Large intestine (tissue), 3 donors: ENCODE data around the gene NUDT15. TPM values are rescaled to one million over a fixed set of nuclear protein-coding genes. Genes with fewer than 3 reads are reported as not detected.

Source experiments
- DNase-seq, 2 donors: peaks; one replicate each; pipeline versions ENCODE4 v3.0.0 to v3.0.0-alpha.2; 2013
- H3K27ac ChIP-seq: one replicate; pipeline ENCODE4 v1.5.1; 2013; ENCODE audit warnings: low read length
- H3K27me3 ChIP-seq: 2 replicates; pipeline ENCODE4 v1.6.1; 2013; ENCODE audit warnings: low read length; ENCODE audit not compliant: control insufficient read depth, insufficient read depth
- H3K36me3 ChIP-seq: 2 replicates; pipeline ENCODE4 v1.6.1; 2013; ENCODE audit warnings: low read length; ENCODE audit not compliant: control insufficient read depth, insufficient read depth
- H3K4me1 ChIP-seq: one replicate; pipeline ENCODE4 v1.6.1; 2013; ENCODE audit warnings: low read length; ENCODE audit not compliant: control insufficient read depth, insufficient read depth
- H3K4me3 ChIP-seq: one replicate; pipeline ENCODE4 v1.5.1; 2013; ENCODE audit warnings: low read length
- H3K9me3 ChIP-seq: one replicate; pipeline ENCODE4 v1.6.1; 2013; ENCODE audit warnings: mild to moderate bottlenecking, low read depth, low read length, moderate library complexity; ENCODE audit not compliant: control insufficient read depth
- WGBS: methylation state at CpG from one replicate; pipeline ENCODE4 v1.1.5; 2013; ENCODE audit warnings: low lambda C conversion rate; ENCODE audit not compliant: insufficient coverage; 5-methylcytosine and 5-hydroxymethylcytosine counted together
- polyA plus RNA-seq: library from polyadenylated mRNA; unstranded; fragments of 120-200 nt; gene quantifications from one replicate; pipeline ENCODE4 v1.2.1, GENCODE V29; 2013

The NUDT15 gene
- polyA plus RNA-seq, 1 donor = 19.2 TPM

- 0% methylated on average over 3 of the region's 14 CpGs for WGBS
- Histone ChIP-seq H3K36me3 (no peaks in the 10 kb centered on the region), H3K27me3 (no peaks in the 10 kb centered on the region), H3K9me3 (peaks cover 5% of the 10 kb centered on the region), H3K4me1 (no peaks in the 10 kb centered on the region), H3K27ac (peak overlapping the region; percentile 47), H3K4me3 (peak overlapping the region; percentile 99)
- DNase-seq = no peak
These were observed 56.9 kb downstream of the NUDT15 start for GRCh38 chr13:48094404-48094780.

GRCh38 chr13:48094781-48095502 lies 57.4 kb downstream of the NUDT15 start, which contains the start of gene MED4:
MED4 (minus strand) TSS chr13:48095104; CDS start chr13:48095078, 26 bp downstream.
- H3K4me1 ChIP-seq = no peaks in the 10 kb centered on the region
- H3K36me3 ChIP-seq = no peaks in the 10 kb centered on the region
- peaks cover 5% of the 10 kb centered on the region for H3K9me3 ChIP-seq
- 0% methylated on average over 1 of the region's 54 CpGs for WGBS
- DNase-seq = peak; percentile 94 to 96
- peak within 1 kb of the TSS; percentile 99 for H3K4me3 ChIP-seq
- peak within 1 kb of the TSS; percentile 47 for H3K27ac ChIP-seq
- H3K27me3 ChIP-seq = no peaks in the 10 kb centered on the region

GRCh38 chr13:48096670-48097069 lies 59.1 kb downstream of the NUDT15 start:
- no peak overlapping the region for H3K4me3 ChIP-seq
- no peak overlapping the region for H3K27ac ChIP-seq
- H3K9me3 ChIP-seq = peaks cover 5% of the 10 kb centered on the region
- H3K27me3 ChIP-seq = no peaks in the 10 kb centered on the region
- H3K4me1 ChIP-seq = no peaks in the 10 kb centered on the region
- 17% methylated on average over 1 of the region's 3 CpGs for WGBS
- peak in 1 of 2 donors; percentile 24 for DNase-seq
- H3K36me3 ChIP-seq = no peaks in the 10 kb centered on the region

Other genes with a start within 250 kb of the NUDT15 start
- gene SUCLA2, start 36.5 kb upstream of the NUDT15 start, polyA plus RNA-seq = 58.2 TPM
- 55.6 TPM for gene MED4, start 57.4 kb downstream of the NUDT15 start, polyA plus RNA-seq
- 687 TPM for gene ITM2B, start 195.5 kb downstream of the NUDT15 start, polyA plus RNA-seq